ENCODE results near the gene PEMT. TPM values are rescaled to one million over a fixed set of nuclear protein-coding genes. Genes with fewer than 3 reads are reported as not detected.

Gene PEMT
- total and polyA plus RNA-seq, 10 donors: 8.9 to 21.3 (median 14.8) TPM

- intact Hi-C loops (cut with DNase I; ENCODE audit: low total_unique reads): no loop called here
Observed at GRCh38 chr17:17560167-17560566, 31.3 kb downstream of the PEMT start.

DNA sequence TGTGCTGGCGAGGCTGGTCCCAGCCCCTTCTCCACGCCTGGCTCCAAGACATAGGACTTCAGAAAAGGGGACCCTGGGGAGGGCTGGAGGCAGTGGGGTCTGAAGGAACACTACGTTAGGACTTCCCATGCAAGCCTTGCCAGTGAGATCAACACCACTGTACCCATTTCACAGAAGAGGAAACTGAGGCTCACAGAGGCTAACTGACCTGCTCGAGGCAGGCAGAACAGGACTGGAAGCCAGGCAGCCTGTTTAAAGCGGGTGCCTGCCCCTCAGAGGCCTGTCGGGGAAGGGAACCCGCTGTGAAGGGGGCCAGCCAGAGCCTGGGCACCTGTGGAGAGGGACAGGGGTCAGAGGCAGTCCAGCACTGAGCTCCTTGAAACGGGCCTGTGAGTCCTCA is 32.3 kb downstream of the PEMT start:
- Histone ChIP-seq H3K4me1 (peaks cover 0 to 21% (median 14%) of the 10 kb centered on the region in 6 donors), H3K27me3 (replicated peaks in 1 of 7) (no peaks in the 10 kb centered on the region), H3K9me3 (no peaks in the 10 kb centered on the region), H3K36me3 (peaks cover 0 to 3% (median 0%) of the 10 kb centered on the region in 6 donors), H3K4me3 (no peak overlapping the region), H3K27ac (no peak overlapping the region)
- no peak for TF ChIP-seq POLR2AphosphoS5 (IDR thresholded peaks at IDR 0.05)
- no peak for DNase-seq
- 78 to 90% (median 88%) methylated on average over 8 of the region's 8 CpGs for whole genome bisulfite sequencing, 5 donors
- intact Hi-C loops (cut with DNase I; ENCODE audit: low total_unique reads): no loop called here

More at GRCh38 chr17:17560167-17560566, 31.3 kb downstream of the PEMT start:
- TF ChIP-seq CTCF (IDR thresholded peaks at IDR 0.05 in 8 of 11, conservative IDR thresholded peaks at IDR 0.05 in 3 of 11) (no peak), POLR2AphosphoS5 (IDR thresholded peaks at IDR 0.05) (no peak), POLR2A (IDR thresholded peaks at IDR 0.05) (no peak)
- Histone ChIP-seq H3K4me1 (peaks cover 0 to 21% (median 14%) of the 10 kb centered on the region in 6 donors), H3K27ac (no peak overlapping the region), H3K27me3 (replicated peaks in 1 of 7) (no peaks in the 10 kb centered on the region), H3K36me3 (peaks cover 0 to 3% (median 0%) of the 10 kb centered on the region in 6 donors), H3K4me3 (no peak overlapping the region), H3K9me3 (no peaks in the 10 kb centered on the region)
- 91 to 100% (median 97%) methylated on average over 3 to 10 of the region's 10 CpGs for WGBS, 5 donors
- no peak for DNase-seq

DNA sequence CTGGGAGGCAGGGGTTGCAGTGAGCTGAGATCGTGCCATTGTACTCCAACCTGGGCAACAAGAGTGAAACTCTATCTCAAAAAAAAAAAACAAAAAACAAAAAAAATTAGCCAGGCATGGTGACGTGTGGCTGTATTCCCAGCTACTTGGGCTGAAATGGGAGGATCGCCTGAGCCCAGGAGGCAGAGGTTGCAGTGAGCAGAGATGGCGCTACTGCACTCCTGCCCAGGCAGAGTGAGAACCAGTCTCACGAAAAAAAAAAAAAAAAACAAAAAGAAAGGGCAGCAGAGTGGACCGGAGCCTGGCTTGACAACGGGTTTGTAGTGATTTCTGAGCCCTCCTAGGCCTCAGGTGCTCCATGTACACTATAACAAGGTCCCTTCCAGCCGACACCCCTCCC is 33.1 kb downstream of the PEMT start:
- no peaks in the 10 kb centered on the region for H3K9me3 ChIP-seq
- peaks cover 0 to 21% (median 14%) of the 10 kb centered on the region in 6 donors for H3K4me1 ChIP-seq
- 89 to 95% (median 91%) methylated on average over 8 of the region's 8 CpGs for WGBS, 5 donors
- no peak for DNase-seq
- H3K27ac ChIP-seq: no peak overlapping the region
- H3K27me3 ChIP-seq (replicated peaks in 1 of 7): no peaks in the 10 kb centered on the region
- intact Hi-C loops (cut with DNase I; ENCODE audit: low total_unique reads): no loop called here
- TF ChIP-seq POLR2A (IDR thresholded peaks at IDR 0.05) (no peak), POLR2AphosphoS5 (IDR thresholded peaks at IDR 0.05) (no peak), CTCF (IDR thresholded peaks at IDR 0.05 in 8 of 11, conservative IDR thresholded peaks at IDR 0.05 in 3 of 11) (no peak)
- H3K36me3 ChIP-seq: peaks cover 0 to 3% (median 0%) of the 10 kb centered on the region in 6 donors
- H3K4me3 ChIP-seq: no peak overlapping the region

DNA sequence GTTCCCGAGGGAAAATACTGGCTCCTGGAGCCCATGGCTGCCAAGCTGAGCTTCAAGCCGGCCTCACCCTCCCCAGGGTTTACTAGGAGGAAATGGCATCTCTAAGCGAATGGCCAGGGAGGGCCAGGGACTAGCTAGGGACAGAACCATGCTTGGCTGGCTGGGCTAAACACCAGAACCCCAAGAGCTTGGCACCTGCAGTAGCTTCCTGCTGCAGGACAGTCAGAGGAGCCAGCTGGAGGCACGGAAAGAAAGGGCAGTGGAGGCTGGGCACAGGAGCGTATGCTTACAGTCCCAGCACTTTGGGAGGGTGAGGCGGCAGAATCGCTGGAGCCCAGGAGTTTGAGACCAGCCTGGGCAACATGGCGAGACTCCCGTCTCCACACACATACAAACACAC is 33.7 kb downstream of the PEMT start:
- Histone ChIP-seq H3K9me3 (no peaks in the 10 kb centered on the region), H3K27me3 (replicated peaks in 1 of 7) (no peaks in the 10 kb centered on the region), H3K4me1 (peaks cover 0 to 21% (median 14%) of the 10 kb centered on the region in 6 donors), H3K27ac (no peak overlapping the region), H3K4me3 (no peak overlapping the region), H3K36me3 (peaks cover 0 to 2% (median 0%) of the 10 kb centered on the region in 6 donors)
- 84 to 90% (median 87%) methylated on average over 9 of the region's 9 CpGs for WGBS, 5 donors
- TF ChIP-seq CTCF (IDR thresholded peaks at IDR 0.05 in 8 of 11, conservative IDR thresholded peaks at IDR 0.05 in 3 of 11) (no peak), POLR2AphosphoS5 (IDR thresholded peaks at IDR 0.05) (no peak), POLR2A (IDR thresholded peaks at IDR 0.05) (no peak)
- intact Hi-C loops (cut with DNase I; ENCODE audit: low total_unique reads): no loop called here
- DNase-seq: no peak

- TF ChIP-seq POLR2A (IDR thresholded peaks at IDR 0.05): no peak
- TF ChIP-seq CTCF (IDR thresholded peaks at IDR 0.05 in 8 of 11, conservative IDR thresholded peaks at IDR 0.05 in 3 of 11): no peak
- no peak for TF ChIP-seq POLR2AphosphoS5 (IDR thresholded peaks at IDR 0.05)
- no peak overlapping the region for H3K4me3 ChIP-seq
- H3K27me3 ChIP-seq (replicated peaks in 1 of 7): no peaks in the 10 kb centered on the region
- WGBS, 5 donors: 74 to 93% (median 87%) methylated on average over 4 of the region's 4 CpGs
- H3K27ac ChIP-seq: no peak overlapping the region
- DNase-seq: no peak
- intact Hi-C loops (cut with DNase I; ENCODE audit: low total_unique reads): no loop called here
- H3K36me3 ChIP-seq: no peaks in the 10 kb centered on the region
- H3K9me3 ChIP-seq: no peaks in the 10 kb centered on the region
- H3K4me1 ChIP-seq: peaks cover 0 to 15% (median 9%) of the 10 kb centered on the region in 6 donors
Observed at GRCh38 chr17:17556671-17557070, 34.8 kb downstream of the PEMT start.
